Effector CD8-positive, alpha-beta T cell (primary cell): Measurements from ENCODE around the gene LBR.

ENCODE experiments used
- DNase-seq: peaks from one replicate; lab custom pipeline; 2025; lab: John Stamatoyannopoulos, UW

Gene LBR

GRCh38 chr1:225464851-225465792 lies 37.3 kb upstream of the LBR start:
- no peak for DNase-seq

- no peak for DNase-seq
Measured at GRCh38 chr1:225462714-225463574, 35.1 kb upstream of the LBR start.

- no peak for DNase-seq
Measured at GRCh38 chr1:225462429-225462713, 34.5 kb upstream of the LBR start.

GRCh38 chr1:225461533-225462428 lies 33.9 kb upstream of the LBR start:
- no peak for DNase-seq

- no peak for DNase-seq
Measured at GRCh38 chr1:225460737-225461532, 33.1 kb upstream of the LBR start.

GRCh38 chr1:225460021-225460736 lies 32.3 kb upstream of the LBR start:
- no peak for DNase-seq

- DNase-seq: no peak
Measured at GRCh38 chr1:225458222-225458631, 30.4 kb upstream of the LBR start.

GRCh38 chr1:225454733-225455132 lies 26.9 kb upstream of the LBR start:
- DNase-seq: no peak

- DNase-seq: no peak
Measured at GRCh38 chr1:225453797-225454648, 26.2 kb upstream of the LBR start.

GRCh38 chr1:225451840-225452515 lies 24.1 kb upstream of the LBR start:
- no peak for DNase-seq

GRCh38 chr1:225451340-225451739 lies 23.5 kb upstream of the LBR start:
- DNase-seq: no peak

- no peak for DNase-seq
Measured at GRCh38 chr1:225450491-225451191, 22.8 kb upstream of the LBR start.

GRCh38 chr1:225449774-225450173 lies 21.9 kb upstream of the LBR start:
- DNase-seq: no peak

GRCh38 chr1:225449261-225449660 lies 21.4 kb upstream of the LBR start:
- no peak for DNase-seq

- DNase-seq: no peak
Measured at GRCh38 chr1:225448146-225448805, 20.4 kb upstream of the LBR start.

- DNase-seq: no peak
Measured at GRCh38 chr1:225447650-225448089, 19.8 kb upstream of the LBR start.

- DNase-seq: no peak
Measured at GRCh38 chr1:225446981-225447615, 19.3 kb upstream of the LBR start.
